NT2/D1 (cell line): ENCODE results near the gene HASPIN.

Source experiments
- DNase-seq: peaks from one replicate; pipeline ENCODE4 v3.0.0-alpha.2; 2011; ENCODE audit warnings: low read depth, low spot score
- H3K27me3 ChIP-seq: 2 replicates; pipeline ENCODE4 v1.6.0; 2011; ENCODE audit warnings: mild to moderate bottlenecking; ENCODE audit not compliant: insufficient read length, insufficient read depth
- H3K36me3 ChIP-seq: 2 replicates; pipeline ENCODE4 v1.6.1; 2011; ENCODE audit warnings: mild to moderate bottlenecking, low read length, mixed read lengths; ENCODE audit not compliant: insufficient read depth, insufficient read length
- H3K4me1 ChIP-seq: 2 replicates; pipeline ENCODE4 v1.5.1; 2011; ENCODE audit not compliant: insufficient read depth, insufficient read length
- H3K4me3 ChIP-seq: 2 replicates; pipeline ENCODE4 v1.5.1; 2011; ENCODE audit warnings: low read depth; ENCODE audit not compliant: insufficient read length
- H3K9ac ChIP-seq: 2 replicates; pipeline ENCODE4 v1.6.0; 2011; ENCODE audit warnings: low read depth; ENCODE audit not compliant: insufficient read length
- H3K9me3 ChIP-seq: 2 replicates; pipeline ENCODE4 v1.5.1; 2011; ENCODE audit warnings: mild to moderate bottlenecking, low read length; ENCODE audit not compliant: insufficient read depth
- SUZ12 ChIP-seq: IDR thresholded peaks from 2 replicates; pipeline ENCODE4 v1.6.1; 2011; ENCODE audit not compliant: insufficient read length, insufficient read depth; ENCODE audit errors: extremely low read depth
- YY1 ChIP-seq: IDR thresholded peaks from 2 replicates; pipeline ENCODE4 v1.6.1; 2011; ENCODE audit not compliant: insufficient read length, insufficient read depth
- ZNF274 ChIP-seq: IDR thresholded peaks from 2 replicates; pipeline ENCODE4 v1.6.1; 2011; ENCODE audit warnings: mild to moderate bottlenecking, low read depth, low read length

The HASPIN gene

GRCh38 chr17:3738562-3739295 is 15.0 kb downstream of the HASPIN start:
- H3K9ac ChIP-seq, result no peak overlapping the region
- no peak overlapping the region for H3K4me3 ChIP-seq
- no peak for TF ChIP-seq ZNF274
- TF ChIP-seq SUZ12, result no peak
- TF ChIP-seq YY1, result no peak
- H3K9me3 ChIP-seq, result no peaks in the 10 kb centered on the region
- no peaks in the 10 kb centered on the region for H3K27me3 ChIP-seq
- no peak for DNase-seq
- H3K36me3 ChIP-seq, result no peaks in the 10 kb centered on the region
- H3K4me1 ChIP-seq, result peaks cover 8% of the 10 kb centered on the region

- Histone ChIP-seq H3K36me3 (no peaks in the 10 kb centered on the region), H3K27me3 (no peaks in the 10 kb centered on the region), H3K9me3 (no peaks in the 10 kb centered on the region), H3K9ac (no peak overlapping the region), H3K4me1 (peaks cover 8% of the 10 kb centered on the region), H3K4me3 (no peak overlapping the region)
- TF ChIP-seq YY1 (no peak), SUZ12 (no peak), ZNF274 (no peak)
- no peak for DNase-seq
Observed at GRCh38 chr17:3739422-3740124, 15.9 kb downstream of the HASPIN start.

- DNase-seq, result no peak
- TF ChIP-seq ZNF274, result no peak
- TF ChIP-seq YY1, result no peak
- TF ChIP-seq SUZ12, result no peak
Observed at GRCh38 chr17:3740611-3741073, 16.9 kb downstream of the HASPIN start.

DNA sequence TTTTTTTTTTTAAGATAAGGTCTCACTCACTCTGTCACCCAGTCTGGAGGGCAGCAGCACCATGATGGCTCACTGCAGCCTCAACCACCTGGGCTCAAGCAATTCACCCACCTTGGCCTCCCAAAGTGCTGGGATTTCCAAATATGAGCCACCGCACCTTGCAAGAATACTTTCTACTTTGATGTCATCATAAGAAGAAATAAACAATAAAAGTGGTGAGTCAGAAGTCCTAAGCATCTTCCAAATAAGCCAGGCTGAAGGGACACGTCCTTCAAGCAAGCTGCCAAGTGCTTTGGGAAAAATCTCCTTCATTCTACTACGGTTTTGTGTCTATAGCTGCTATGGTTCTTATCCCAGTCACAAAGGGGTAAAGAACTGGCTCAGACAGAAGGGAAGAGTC is 20.3 kb downstream of the HASPIN start:
- Histone ChIP-seq H3K27me3 (no peaks in the 10 kb centered on the region), H3K9ac (no peak overlapping the region), H3K4me3 (no peak overlapping the region), H3K4me1 (peaks cover 3% of the 10 kb centered on the region), H3K36me3 (no peaks in the 10 kb centered on the region), H3K9me3 (no peaks in the 10 kb centered on the region)
- TF ChIP-seq SUZ12 (no peak), YY1 (no peak), ZNF274 (no peak)
- DNase-seq, result no peak

More at GRCh38 chr17:3740611-3741073, 16.9 kb downstream of the HASPIN start:
- no peaks in the 10 kb centered on the region for H3K36me3 ChIP-seq
- H3K4me1 ChIP-seq, result peaks cover 8% of the 10 kb centered on the region
- no peak overlapping the region for H3K4me3 ChIP-seq
- no peak overlapping the region for H3K9ac ChIP-seq
- no peaks in the 10 kb centered on the region for H3K27me3 ChIP-seq
- no peaks in the 10 kb centered on the region for H3K9me3 ChIP-seq

GRCh38 chr17:3745071-3745470 is 21.4 kb downstream of the HASPIN start:
- DNase-seq, result no peak
- Histone ChIP-seq H3K27me3 (no peaks in the 10 kb centered on the region), H3K9me3 (no peaks in the 10 kb centered on the region), H3K4me3 (no peak overlapping the region), H3K4me1 (peaks cover under 1% of the 10 kb centered on the region), H3K36me3 (no peaks in the 10 kb centered on the region), H3K9ac (no peak overlapping the region)
- TF ChIP-seq SUZ12 (no peak), YY1 (no peak), ZNF274 (no peak)

- Histone ChIP-seq H3K27me3 (no peaks in the 10 kb centered on the region), H3K9ac (no peak overlapping the region), H3K9me3 (no peaks in the 10 kb centered on the region), H3K36me3 (no peaks in the 10 kb centered on the region), H3K4me1 (no peaks in the 10 kb centered on the region), H3K4me3 (no peak overlapping the region)
- TF ChIP-seq SUZ12, result no peak
- no peak for TF ChIP-seq YY1
- no peak for TF ChIP-seq ZNF274
- DNase-seq, result no peak
Observed at GRCh38 chr17:3747805-3748204, 24.1 kb downstream of the HASPIN start.

DNA sequence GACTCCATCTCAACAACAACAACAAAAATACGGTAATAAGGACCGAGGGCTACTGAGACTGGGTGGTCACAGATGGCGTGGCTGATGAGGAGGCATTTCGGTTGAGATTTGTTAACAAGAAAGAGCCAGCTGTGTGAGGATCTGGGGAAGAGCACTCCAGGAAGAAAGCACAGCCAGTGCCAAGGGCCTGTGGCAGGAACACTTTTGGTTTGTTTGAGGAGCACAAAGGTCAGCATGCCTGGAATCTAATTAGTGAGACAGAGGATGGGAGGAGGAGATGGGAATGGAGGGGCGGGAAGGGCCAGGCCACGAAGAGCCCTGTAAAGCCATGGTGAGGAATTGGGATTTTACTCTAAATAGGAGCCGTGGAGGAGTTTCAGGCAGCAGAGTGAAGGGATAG is 24.9 kb downstream of the HASPIN start:
- Histone ChIP-seq H3K4me1 (no peaks in the 10 kb centered on the region), H3K27me3 (no peaks in the 10 kb centered on the region), H3K4me3 (no peak overlapping the region), H3K9ac (no peak overlapping the region), H3K36me3 (no peaks in the 10 kb centered on the region), H3K9me3 (no peaks in the 10 kb centered on the region)
- TF ChIP-seq YY1, result no peak
- no peak for TF ChIP-seq ZNF274
- no peak for TF ChIP-seq SUZ12
- no peak for DNase-seq
